Body of pancreas (tissue), 4 donors: Measurements from ENCODE around the gene SRP19. TPM values are rescaled to one million over a fixed set of nuclear protein-coding genes. Genes with fewer than 3 reads are reported as not detected.
"Not testable (repeated sequence)": the region's sequence is repeated elsewhere in the genome, so short reads cannot be mapped to it uniquely, and the experiment has no call there.

Source experiments
- ATAC-seq: fragments of 150-250 bp; one replicate; pipeline ENCODE4 v1.9.1; 2016
- DNase-seq, 4 donors: peaks; one replicate each; pipeline ENCODE4 v3.0.0-alpha.2; 2019
- H3K27ac ChIP-seq, 4 donors: fragments of 200-600 bp; sonication (generic); 1 replicate in 3 of 4; 2 replicates in 1 of 4; pipeline versions ENCODE4 v1.5.1 to v1.6.1; 2016 to 2019; ENCODE audit warnings: mild to moderate bottlenecking in 1 of 4, mixed read lengths in 1 of 4, moderate library complexity in 1 of 4
- H3K27me3 ChIP-seq, 2 donors: fragments of 200-600 bp; sonication (generic); one replicate each; pipeline ENCODE4 v1.6.0; 2016; ENCODE audit warnings: mild to moderate bottlenecking in 1 of 2
- H3K36me3 ChIP-seq, 2 donors: fragments of 200-600 bp; sonication (generic); replicated peaks in 1 of 2; 2 replicates each; pipeline ENCODE4 v1.5.1; 2016; ENCODE audit warnings: low read depth in 2 of 2; ENCODE audit not compliant: insufficient read depth in 1 of 2
- H3K4me1 ChIP-seq: fragments of 200-600 bp; sonication (generic); one replicate; pipeline ENCODE4 v1.6.0; 2016
- H3K4me3 ChIP-seq, 2 donors: fragments of 200-600 bp; sonication (generic); 1 replicate in 1 of 2; 2 replicates in 1 of 2; pipeline ENCODE4 v1.5.1; 2016 to 2019
- H3K9me3 ChIP-seq, 3 donors: fragments of 200-600 bp; sonication (generic); 1 replicate in 2 of 3; 2 replicates in 1 of 3; pipeline ENCODE4 v1.5.1; 2016
- POLR2A ChIP-seq, 3 donors: fragments of 450-650 bp; IDR thresholded peaks; one replicate each; pipeline ENCODE4 v1.6.1; 2016; ENCODE audit warnings: antibody characterized with exemption in 3 of 3, mild to moderate bottlenecking in 2 of 3
- WGBS, 2 donors: methylation state at CpG; one replicate each; pipeline ENCODE4 v1.1.5; 2017; 5-methylcytosine and 5-hydroxymethylcytosine counted together
- intact Hi-C: fragments of 100-400 bp; cut with DNase I; formaldehyde crosslinking; loops from one replicate; pipeline ENCODE4 v1.15.1; 2023
- total RNA-seq, 2 donors: library from RNA; depleted of rRNA; stranded (reverse); fragments of >200 nt; gene quantifications; one replicate each; pipeline ENCODE4 v1.1.0, GENCODE V29; 2016
- TF ChIP-seq, protein P1 (sequence below), 7 experiments: fragments of 450-650 bp in 4 of 7; fragments of 200-600 bp in 3 of 7; sonication (generic) in 3 of 7; IDR thresholded peaks; one replicate each; pipeline ENCODE4 v1.5.1; 2016 to 2019; ENCODE audit warnings: antibody characterized with exemption in 7 of 7

Gene SRP19
- total RNA-seq, 2 donors from 2014 or later = 23.7 to 42.3 TPM

DNA sequence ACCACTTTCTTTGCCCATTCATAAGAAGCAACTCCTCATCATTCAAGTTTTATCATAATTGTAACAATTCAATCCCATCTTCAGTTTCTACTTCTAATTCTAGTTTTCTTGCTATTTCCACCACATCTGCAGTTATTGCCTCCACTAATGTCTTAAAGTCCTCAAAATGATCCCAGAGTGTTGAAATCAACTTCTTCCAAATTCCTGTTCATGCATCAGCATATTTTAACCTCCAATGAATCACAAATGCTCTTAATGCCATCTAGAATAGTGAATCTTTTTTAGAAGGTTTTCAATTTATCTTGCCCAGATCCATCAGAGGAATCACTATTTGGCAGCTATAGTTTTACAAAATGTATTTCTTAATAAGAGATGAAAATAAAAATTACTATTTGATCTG, 3.2 kb upstream of the SRP19 start:
- Histone ChIP-seq H3K4me3 (no peak overlapping the region), H3K27me3 (no peaks in the 10 kb centered on the region), H3K9me3 (no peaks in the 10 kb centered on the region), H3K36me3 (no peaks in the 10 kb centered on the region), H3K27ac (no peak overlapping the region), H3K4me1 (peaks cover 16% of the 10 kb centered on the region)
- ATAC-seq = no peak
- intact Hi-C loops = no loop called here
- DNase-seq = no peak
- TF ChIP-seq, protein P1, sequence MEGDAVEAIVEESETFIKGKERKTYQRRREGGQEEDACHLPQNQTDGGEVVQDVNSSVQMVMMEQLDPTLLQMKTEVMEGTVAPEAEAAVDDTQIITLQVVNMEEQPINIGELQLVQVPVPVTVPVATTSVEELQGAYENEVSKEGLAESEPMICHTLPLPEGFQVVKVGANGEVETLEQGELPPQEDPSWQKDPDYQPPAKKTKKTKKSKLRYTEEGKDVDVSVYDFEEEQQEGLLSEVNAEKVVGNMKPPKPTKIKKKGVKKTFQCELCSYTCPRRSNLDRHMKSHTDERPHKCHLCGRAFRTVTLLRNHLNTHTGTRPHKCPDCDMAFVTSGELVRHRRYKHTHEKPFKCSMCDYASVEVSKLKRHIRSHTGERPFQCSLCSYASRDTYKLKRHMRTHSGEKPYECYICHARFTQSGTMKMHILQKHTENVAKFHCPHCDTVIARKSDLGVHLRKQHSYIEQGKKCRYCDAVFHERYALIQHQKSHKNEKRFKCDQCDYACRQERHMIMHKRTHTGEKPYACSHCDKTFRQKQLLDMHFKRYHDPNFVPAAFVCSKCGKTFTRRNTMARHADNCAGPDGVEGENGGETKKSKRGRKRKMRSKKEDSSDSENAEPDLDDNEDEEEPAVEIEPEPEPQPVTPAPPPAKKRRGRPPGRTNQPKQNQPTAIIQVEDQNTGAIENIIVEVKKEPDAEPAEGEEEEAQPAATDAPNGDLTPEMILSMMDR (IDR thresholded peaks at IDR 0.05) = no peak
- TF ChIP-seq POLR2A (IDR thresholded peaks at IDR 0.05) = no peak

DNA sequence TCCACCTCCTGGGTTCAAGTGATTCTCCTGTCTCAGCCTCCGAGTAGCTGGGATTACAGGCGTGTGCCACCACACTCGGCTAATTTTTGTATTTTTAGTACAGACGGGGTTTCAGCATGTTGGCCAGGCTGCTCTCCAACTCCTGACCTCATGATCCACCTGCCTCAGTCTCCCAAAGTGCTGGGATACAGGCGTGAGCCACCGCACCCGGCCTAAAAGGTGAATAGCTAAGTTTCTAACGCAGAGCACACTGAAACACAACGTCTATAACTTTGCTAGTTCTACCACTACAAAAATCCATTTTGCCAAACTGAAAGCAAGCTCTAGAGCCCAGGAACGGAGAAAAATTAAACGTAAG, 537 bp upstream of the SRP19 start:
- 70 to 77% methylated on average over 10 to 11 of the region's 11 CpGs for WGBS, 2 donors
- H3K36me3 ChIP-seq, H3K4me3 ChIP-seq, DNase-seq, H3K27me3 ChIP-seq, H3K9me3 ChIP-seq, ATAC-seq, intact Hi-C loops: not testable (repeated sequence)
- Histone ChIP-seq H3K4me1 (peaks cover 31% of the 10 kb centered on the region), H3K27ac (peak overlapping the region; percentile 33 to 89 (median 78))

DNA sequence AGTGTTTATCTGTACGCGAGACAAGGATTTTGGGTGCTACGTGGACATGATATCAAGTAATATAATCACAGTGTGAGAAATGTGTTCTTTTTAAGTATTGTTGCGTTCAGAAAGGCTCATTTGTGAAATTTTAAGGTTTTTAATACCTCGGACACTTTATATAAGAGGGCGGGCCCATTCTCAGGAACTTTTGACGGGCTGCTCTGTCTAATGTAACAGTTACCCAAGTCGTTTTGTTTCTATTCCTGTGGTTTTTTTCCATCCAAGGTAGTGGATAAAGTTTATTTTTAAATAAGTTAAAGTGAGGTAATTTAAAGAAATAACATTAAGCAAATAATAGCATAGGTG, 525 bp downstream of the SRP19 start:
- Histone ChIP-seq H3K36me3 (peaks cover 0 to 5% of the 10 kb centered on the region in 2 donors), H3K4me1 (peaks cover 31% of the 10 kb centered on the region), H3K27ac (peak overlapping the region; percentile 33 to 89 (median 78)), H3K4me3 (peak overlapping the region; percentile 91 to 97), H3K27me3 (no peaks in the 10 kb centered on the region), H3K9me3 (no peaks in the 10 kb centered on the region)
- no peak for DNase-seq
- TF ChIP-seq POLR2A (IDR thresholded peaks at IDR 0.05) = no peak
- TF ChIP-seq, protein P1 (IDR thresholded peaks at IDR 0.05) = no peak
- no peak for ATAC-seq
- intact Hi-C loops = no loop called here
- WGBS, 2 donors = 0 to 1% methylated on average over 8 of the region's 8 CpGs

DNA sequence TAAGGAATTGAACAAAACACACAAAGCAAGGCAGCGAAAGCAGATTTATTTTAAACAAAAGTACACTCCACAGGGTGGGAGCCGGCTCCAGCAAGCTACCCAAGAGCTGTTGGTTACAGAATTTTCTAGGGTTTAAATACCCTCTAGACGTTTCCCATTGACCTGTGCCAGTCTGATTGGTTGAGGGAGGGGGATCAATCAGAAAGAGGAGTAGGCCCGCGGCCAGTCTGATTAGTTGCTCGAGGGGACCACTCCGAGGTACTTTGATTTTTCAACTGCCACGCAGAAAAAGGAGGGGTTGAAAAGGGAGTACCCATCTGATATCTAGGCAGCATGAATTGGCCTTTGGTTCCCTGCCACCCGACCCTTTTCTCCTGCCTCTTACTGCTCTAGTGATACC, 998 bp downstream of the SRP19 start:
- H3K9me3 ChIP-seq = no peaks in the 10 kb centered on the region
- ATAC-seq (no peak), DNase-seq (peak in 1 of 4 donors; percentile 19)
- 7 to 28% methylated on average over 9 of the region's 9 CpGs for WGBS, 2 donors
- peaks cover 0 to 5% of the 10 kb centered on the region in 2 donors for H3K36me3 ChIP-seq
- peak overlapping the region; percentile 91 to 97 for H3K4me3 ChIP-seq
- H3K27me3 ChIP-seq = no peaks in the 10 kb centered on the region
- H3K4me1 ChIP-seq = peaks cover 31% of the 10 kb centered on the region
- TF ChIP-seq, protein P1 (IDR thresholded peaks at IDR 0.05) = no peak
- TF ChIP-seq POLR2A (IDR thresholded peaks at IDR 0.05) = no peak
- intact Hi-C loops = no loop called here
- H3K27ac ChIP-seq = peak overlapping the region in 1 of 4 donors; percentile 33

DNA sequence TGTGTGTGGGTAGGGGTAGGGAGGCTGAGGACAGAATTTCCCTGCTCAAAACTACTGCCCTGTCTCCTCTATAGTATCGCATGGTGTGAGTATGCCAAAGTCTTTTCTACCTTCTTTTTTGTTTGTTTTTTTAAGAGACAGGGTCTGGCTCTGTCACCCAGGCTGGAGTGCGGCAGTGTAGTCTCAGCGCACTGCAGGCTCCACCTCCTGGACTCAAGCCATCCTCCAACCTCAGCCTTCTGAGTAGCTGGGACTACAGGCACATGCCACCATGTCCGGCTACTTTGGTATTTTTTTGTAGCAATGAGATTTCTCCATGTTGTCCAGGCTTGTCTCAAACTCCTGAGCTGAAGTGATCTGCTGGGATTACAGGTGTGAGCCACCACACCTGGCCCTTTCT, 2.5 kb downstream of the SRP19 start:
- DNase-seq = peak; percentile 67 to 81 (median 71)
- Histone ChIP-seq H3K4me3 (no peak overlapping the region), H3K4me1 (peaks cover 31% of the 10 kb centered on the region), H3K36me3 (peaks cover 0 to 9% of the 10 kb centered on the region in 2 donors), H3K9me3 (no peaks in the 10 kb centered on the region), H3K27ac (no peak overlapping the region), H3K27me3 (no peaks in the 10 kb centered on the region)
- TF ChIP-seq POLR2A (IDR thresholded peaks at IDR 0.05) = no peak
- TF ChIP-seq, protein P1 (IDR thresholded peaks at IDR 0.05) = no peak
- WGBS, 2 donors = 30 to 52% methylated on average over 4 of the region's 4 CpGs
- intact Hi-C loops = no loop called here
- no peak for ATAC-seq
